AML-193 (cell line): Measurements from ENCODE around the gene MUC5B.
"Not testable (repeated sequence)": the region's sequence is repeated elsewhere in the genome, so short reads cannot be mapped to it uniquely, and the experiment has no call there.

Experiments used
- DNase-seq, 2 experiments: peaks; one replicate each; lab custom pipeline; 2025; lab: John Stamatoyannopoulos, UW

Gene MUC5B

GRCh38 chr11:1266976-1267375 lies 44.1 kb downstream of the MUC5B start:
- not testable (repeated sequence) for DNase-seq

GRCh38 chr11:1267441-1268100 lies 44.7 kb downstream of the MUC5B start:
- no peak for DNase-seq

DNA sequence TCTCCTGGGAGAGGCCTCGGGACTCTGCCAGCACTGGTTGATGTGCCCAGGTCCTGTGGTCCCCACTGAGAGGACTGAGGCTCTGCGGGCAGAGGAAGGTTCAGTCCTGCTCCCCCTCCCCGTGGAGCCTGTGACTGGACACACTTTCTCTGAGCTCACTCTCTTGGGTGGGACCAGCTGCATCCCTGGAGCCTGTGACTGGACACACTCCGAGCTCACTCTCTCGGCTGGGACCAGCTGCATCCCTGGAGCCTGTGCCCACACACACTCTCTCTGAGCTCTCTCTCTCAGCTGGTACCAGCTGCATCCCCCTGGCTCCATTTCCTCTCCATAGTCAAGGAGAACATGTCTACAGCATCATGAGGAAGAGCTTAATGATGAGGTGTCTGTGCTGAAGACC lies 47.1 kb downstream of the MUC5B start:
- DNase-seq = no peak

GRCh38 chr11:1270476-1270875 lies 47.6 kb downstream of the MUC5B start:
- no peak for DNase-seq

GRCh38 chr11:1271002-1271401 lies 48.1 kb downstream of the MUC5B start:
- DNase-seq = no peak

DNA sequence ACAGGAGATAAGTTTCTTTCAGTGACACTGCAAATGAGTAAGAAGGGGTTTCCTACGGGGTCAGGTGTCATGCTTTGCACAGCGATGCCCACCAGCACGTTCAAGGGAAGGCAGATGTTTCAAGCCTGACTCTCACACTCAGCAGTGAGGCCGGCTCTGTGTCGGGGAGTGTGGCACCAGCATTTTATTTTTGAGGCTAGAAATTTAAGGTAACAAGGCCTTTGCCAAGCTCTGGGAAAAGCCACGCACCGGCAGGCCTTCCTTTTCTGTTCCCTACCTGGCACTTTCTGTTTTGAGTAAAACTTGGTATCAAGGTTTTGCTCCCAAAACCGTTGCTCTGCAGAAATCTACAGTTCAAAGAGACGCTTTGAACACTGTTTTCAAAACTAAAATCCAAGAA lies 48.5 kb downstream of the MUC5B start:
- no peak for DNase-seq

DNA sequence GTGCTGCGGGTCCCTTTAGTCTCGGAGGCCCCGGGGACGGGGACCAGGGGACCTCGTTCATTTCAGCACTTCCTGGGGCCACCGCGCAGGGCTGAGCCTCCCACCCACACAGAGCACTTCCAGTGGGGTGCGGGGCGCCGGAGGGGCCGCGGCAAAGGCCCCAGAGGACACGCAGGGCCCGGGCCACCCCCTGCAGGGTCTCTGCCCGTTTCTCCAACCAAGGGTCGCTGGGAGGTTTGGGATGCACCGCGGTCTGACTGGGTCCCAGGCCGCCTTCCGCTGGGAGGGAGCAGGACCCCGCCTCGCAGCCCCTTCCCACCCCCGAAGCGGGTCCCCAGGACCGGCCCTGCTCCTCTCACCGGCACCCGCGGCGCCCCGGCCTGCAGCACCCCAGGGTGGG lies 49.1 kb downstream of the MUC5B start:
- DNase-seq = no peak

DNA sequence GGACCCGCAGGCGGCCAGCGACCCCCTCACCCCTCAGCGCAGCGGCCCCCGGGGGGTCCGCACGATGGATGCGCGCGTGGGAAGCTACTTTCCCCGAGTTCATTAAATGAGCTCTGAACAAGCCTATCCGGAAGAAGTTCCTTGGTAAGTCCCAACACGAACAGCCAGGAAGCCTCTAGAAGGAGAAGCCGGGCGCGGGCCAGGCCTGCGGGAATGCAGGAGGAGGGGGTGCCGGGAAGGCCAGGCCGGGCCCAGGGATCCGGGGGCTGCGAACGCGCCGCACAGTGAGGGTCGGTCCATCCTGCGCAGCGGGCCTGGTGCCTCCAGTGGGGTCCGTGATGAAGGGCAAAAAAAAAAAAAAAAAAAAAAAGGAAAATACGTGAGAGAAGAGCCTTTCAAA lies 49.7 kb downstream of the MUC5B start:
- DNase-seq = no peak

- DNase-seq = no peak
Observed at GRCh38 chr11:1274501-1274900, 51.6 kb downstream of the MUC5B start.

DNA sequence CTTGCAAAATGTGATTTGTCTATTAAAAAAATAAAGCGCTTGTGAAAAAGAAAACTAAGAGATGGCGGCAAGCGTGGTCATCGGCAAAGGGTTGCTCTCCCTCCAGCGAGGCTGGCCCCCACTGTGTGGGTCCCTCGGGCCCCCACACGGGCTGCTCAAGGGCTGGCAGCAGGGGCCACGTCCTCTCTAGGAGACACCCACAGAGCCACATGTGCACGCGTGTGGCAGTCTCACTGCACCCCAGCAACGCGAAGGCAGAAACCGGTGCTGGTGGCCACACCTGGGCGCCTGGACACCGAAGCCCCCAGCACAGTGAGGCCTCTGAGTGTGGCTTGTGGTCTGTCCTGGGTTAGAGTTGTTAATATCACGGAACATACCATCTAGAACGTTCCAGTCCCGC lies 52.2 kb downstream of the MUC5B start:
- no peak for DNase-seq

GRCh38 chr11:1276041-1276790 lies 53.4 kb downstream of the MUC5B start:
- no peak for DNase-seq

- DNase-seq = no peak
Observed at GRCh38 chr11:1276866-1277615, 54.2 kb downstream of the MUC5B start.

GRCh38 chr11:1277936-1278512 lies 55.2 kb downstream of the MUC5B start:
- DNase-seq = no peak

DNA sequence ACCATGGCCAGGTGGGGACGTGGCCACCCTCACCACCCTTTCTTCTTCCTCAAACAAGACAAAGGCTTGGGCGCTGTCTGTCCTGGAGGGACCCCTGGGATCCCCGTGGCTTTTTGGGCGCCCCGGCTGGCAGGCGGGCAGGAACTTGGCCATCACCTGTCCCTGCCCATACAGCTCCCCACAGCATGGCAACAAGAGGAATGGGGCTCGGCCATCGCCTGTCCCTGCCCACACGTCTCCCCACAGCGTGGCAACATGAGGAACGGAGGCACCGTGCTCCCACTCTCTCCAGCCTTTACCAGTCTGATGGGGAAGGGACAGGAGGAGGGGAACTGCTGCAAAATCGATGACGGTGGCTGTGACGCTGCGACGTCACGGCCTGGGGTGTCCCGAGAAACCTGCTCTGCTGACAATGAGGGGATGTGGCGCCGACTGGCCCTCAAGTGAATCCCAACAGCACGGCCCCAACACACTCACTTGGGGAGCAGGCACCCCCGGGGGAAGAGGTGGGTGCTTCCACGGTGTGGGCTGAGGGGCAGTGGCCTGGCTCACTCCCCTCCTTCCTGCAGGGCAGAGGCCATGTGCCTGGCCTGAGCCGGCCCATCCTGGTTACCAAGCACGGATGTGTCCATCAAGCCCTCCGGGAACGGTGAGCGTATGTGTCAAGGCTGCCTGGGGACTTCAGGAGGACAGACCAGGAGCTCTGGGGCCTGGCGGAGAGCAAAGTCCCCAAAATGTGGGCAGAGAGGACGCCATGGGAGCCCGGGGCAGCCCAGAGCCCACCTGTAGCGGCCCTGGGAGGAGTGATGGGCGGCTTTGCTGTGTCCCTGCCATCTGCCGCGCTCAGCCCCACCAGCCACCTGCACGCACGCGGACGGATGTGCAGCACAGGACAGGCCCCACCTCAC lies 56.2 kb downstream of the MUC5B start:
- DNase-seq = no peak

GRCh38 chr11:1279674-1280055 lies 56.8 kb downstream of the MUC5B start:
- DNase-seq = no peak

GRCh38 chr11:1280116-1281035 lies 57.5 kb downstream of the MUC5B start:
- DNase-seq = no peak

DNA sequence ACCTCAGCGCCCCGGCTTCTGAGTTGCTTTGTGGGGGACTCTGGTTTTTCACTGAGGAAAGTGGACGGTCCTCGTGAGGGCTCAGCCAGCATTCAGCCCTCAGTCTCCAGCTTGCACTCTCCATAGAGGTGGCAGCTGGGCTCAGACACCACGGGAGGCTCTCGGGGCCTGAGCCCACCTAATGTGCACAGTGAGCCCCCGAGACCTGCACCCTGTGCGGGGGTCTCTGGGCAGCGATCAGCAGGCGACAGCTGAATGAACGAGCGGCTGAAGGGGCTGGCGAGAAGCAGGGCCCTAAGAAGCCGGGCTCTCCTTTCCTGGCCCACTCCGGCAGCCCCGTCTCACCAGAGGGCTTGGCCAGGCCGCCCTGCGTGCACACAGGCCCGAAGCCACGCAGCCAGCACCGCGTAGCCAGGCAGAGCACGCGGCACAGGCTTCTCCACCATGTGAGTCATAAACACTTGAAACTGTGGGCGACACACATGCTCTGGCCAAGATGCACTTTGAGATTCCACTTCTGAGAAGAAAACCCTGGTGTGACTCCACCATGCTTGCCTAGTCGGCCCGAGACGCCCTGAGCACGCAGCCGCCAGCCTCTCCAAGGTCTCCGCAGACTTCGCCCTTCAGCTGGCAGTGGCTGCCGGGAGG lies 58.6 kb downstream of the MUC5B start:
- no peak for DNase-seq

- DNase-seq = no peak
Observed at GRCh38 chr11:1281974-1282365, 59.1 kb downstream of the MUC5B start.

DNA sequence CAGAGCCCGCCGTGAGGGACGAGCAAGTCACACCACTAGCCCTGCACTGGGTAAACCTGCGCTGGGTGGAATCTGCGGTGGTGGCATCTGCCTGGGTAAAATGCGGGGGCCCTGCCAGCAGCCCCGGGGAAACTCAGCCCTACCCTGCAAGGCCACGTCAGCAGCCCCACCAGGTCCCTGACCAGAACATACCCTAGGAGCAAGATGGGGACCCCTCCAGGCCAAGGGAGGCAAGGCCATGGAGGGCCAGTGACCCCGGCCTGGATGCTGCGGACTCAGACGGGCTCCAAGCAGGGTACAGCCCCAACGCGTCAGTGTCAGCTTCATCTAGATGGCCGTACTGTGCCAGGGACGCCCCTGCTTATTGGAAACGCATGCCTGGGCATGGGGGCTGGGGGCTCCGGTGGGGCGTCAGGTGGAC lies 60.2 kb downstream of the MUC5B start:
- no peak for DNase-seq

GRCh38 chr11:1283906-1284305 lies 61.0 kb downstream of the MUC5B start:
- no peak for DNase-seq
